ENCODE data around the gene ATG16L2. TPM values are rescaled to one million over a fixed set of nuclear protein-coding genes. Genes with fewer than 3 reads are reported as not detected.
"Not testable (repeated sequence)": the region's sequence is repeated elsewhere in the genome, so short reads cannot be mapped to it uniquely, and the experiment has no call there.

Gene ATG16L2
- total RNA-seq, 2 experiments from 2014 or later, result 55.3 to 59.4 TPM

DNA sequence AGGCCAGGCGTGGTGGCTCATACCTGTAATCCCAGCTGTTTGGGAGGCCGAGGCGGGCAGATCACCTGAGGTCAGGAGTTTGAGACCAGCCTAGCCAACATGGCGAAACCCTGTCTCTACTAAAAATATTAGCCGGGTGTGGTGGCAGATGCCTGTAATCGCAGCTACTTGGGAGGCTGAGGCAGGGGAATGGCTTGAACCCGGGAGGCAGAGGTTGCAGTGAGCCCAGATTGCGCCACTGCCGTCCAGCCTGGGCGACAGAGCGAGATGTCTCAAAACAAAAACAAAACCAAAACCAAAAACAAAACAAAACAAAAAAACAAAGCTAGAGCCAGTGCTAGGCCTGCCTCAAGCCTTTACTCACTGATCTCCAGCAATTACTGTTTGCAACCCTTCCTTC lies 13.4 kb downstream of the ATG16L2 start:
- ATAC-seq, result peak; percentile 72
- H3K27ac Mint-ChIP-seq, result peak overlapping the region; percentile 82
- intact Hi-C loops (cut with DNase I, micrococcal nuclease); H3K4me3 Mint-ChIP-seq; DNase-seq; H3K27me3 Mint-ChIP-seq; H3K9me3 Mint-ChIP-seq (ENCODE audit: low read depth): not testable (repeated sequence)
- H3K4me1 Mint-ChIP-seq, result peaks cover 11% of the 10 kb centered on the region
- ChIA-PET POLR2A (interaction anchor here (0.6 to 1.0 kb wide), 4 partner anchors 12 to 585 kb away, joined by 3 to 8 read pairs (median 4); no protein-coding TSS in a partner anchor), CTCF (interaction anchor here (0.8 to 2.9 kb wide), 7 partner anchors 14 to 417 kb away, joined by 3 to 11 read pairs (median 5); no protein-coding TSS in a partner anchor)
- peaks cover 18% of the 10 kb centered on the region for H3K36me3 Mint-ChIP-seq (ENCODE audit: low read depth)

DNA sequence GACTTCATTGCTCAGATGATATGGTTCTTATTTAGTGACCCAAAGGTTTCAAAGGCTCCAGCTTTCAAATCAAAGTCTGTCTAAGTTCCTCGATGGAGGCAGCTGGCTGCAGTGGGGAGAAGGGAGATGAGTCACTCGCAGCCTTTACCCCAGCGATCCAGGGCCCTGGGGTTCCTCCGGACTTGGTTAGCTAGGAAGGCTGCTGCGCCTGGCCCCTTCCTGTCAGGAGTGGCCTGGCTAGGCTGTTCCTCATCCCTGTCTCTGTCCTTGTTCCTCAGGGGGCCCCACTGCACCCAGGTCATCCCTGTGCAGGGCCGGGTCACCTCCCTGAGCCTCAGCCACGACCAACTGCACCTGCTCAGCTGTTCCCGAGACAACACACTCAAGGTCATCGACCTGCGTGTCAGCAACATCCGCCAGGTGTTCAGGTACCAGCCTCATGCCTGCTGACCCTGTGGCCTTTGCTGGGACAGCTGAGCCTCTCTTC lies 13.9 kb downstream of the ATG16L2 start:
- CTCF ChIA-PET, result interaction anchor here (0.5 to 2.9 kb wide), 8 partner anchors 15 to 682 kb away, joined by 3 to 11 read pairs (median 4); no protein-coding TSS in a partner anchor
- ATAC-seq, result peak; percentile 22
- H3K36me3 Mint-ChIP-seq (ENCODE audit: low read depth), result peaks cover 16% of the 10 kb centered on the region
- no peak for DNase-seq
- no peak overlapping the region for H3K4me3 Mint-ChIP-seq
- intact Hi-C loops (cut with DNase I, micrococcal nuclease), result no loop called here
- H3K27ac Mint-ChIP-seq, result peak overlapping the region; percentile 82
- POLR2A ChIA-PET, result interaction anchor here (0.6 to 1.0 kb wide), 4 partner anchors 12 to 585 kb away, joined by 3 to 8 read pairs (median 4); no protein-coding TSS in a partner anchor
- peaks cover 11% of the 10 kb centered on the region for H3K4me1 Mint-ChIP-seq
- no peaks in the 10 kb centered on the region for H3K9me3 Mint-ChIP-seq (ENCODE audit: low read depth)
- H3K27me3 Mint-ChIP-seq, result no peaks in the 10 kb centered on the region

DNA sequence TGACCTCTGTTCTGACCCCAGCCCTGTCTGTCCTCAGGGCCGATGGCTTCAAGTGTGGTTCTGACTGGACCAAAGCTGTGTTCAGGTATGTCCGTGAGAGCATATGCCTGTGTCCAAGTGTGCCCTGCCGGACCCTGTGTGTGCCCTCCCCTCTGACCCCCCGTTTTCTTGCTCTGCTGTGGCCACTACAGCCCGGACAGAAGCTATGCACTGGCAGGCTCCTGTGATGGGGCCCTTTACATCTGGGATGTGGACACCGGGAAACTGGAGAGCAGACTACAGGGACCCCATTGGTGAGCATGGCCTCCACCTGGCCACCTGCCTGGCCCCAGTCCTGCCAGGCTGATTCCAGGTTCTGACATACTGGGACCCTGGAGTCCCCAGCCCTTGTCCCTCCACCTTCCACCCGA lies 14.5 kb downstream of the ATG16L2 start:
- ChIA-PET CTCF (interaction anchor here (0.7 to 2.9 kb wide), 7 partner anchors 15 to 349 kb away, joined by 3 to 11 read pairs (median 4); no protein-coding TSS in a partner anchor), POLR2A (interaction anchor here (0.6 to 1.0 kb wide), 2 partner anchors 13 to 115 kb away, joined by 4 to 8 read pairs; no protein-coding TSS in a partner anchor)
- Mint-ChIP-seq H3K27me3 (no peaks in the 10 kb centered on the region), H3K9me3 (ENCODE audit: low read depth) (no peaks in the 10 kb centered on the region), H3K27ac (peak overlapping the region; percentile 23), H3K4me1 (peaks cover 11% of the 10 kb centered on the region), H3K4me3 (no peak overlapping the region), H3K36me3 (ENCODE audit: low read depth) (peaks cover 13% of the 10 kb centered on the region)
- intact Hi-C loops (cut with DNase I, micrococcal nuclease), result no loop called here
- DNase-seq (no peak), ATAC-seq (no peak)

DNA sequence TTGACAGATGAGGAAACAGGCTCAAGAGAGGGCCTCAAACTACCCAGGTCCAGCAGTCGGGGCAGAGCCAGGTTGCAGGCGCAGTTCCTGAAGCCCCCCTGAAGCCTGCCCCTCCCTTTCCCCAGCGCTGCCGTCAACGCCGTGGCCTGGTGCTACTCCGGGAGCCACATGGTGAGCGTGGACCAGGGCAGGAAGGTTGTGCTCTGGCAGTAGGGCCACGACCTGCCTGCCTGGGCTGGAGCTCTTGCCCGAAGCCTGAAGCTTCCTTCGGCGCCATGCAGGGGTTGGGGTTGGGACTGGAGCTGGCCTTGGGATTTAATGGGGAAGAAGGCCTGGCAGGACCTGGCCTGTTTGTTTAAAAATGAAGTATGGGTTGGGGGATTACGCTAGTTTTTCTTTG lies 15.0 kb downstream of the ATG16L2 start:
- no peaks in the 10 kb centered on the region for H3K27me3 Mint-ChIP-seq
- H3K4me1 Mint-ChIP-seq, result peaks cover 11% of the 10 kb centered on the region
- intact Hi-C loops (cut with DNase I, micrococcal nuclease), result no loop called here
- no peaks in the 10 kb centered on the region for H3K9me3 Mint-ChIP-seq (ENCODE audit: low read depth)
- no peak for ATAC-seq
- H3K27ac Mint-ChIP-seq, result no peak overlapping the region
- peaks cover 13% of the 10 kb centered on the region for H3K36me3 Mint-ChIP-seq (ENCODE audit: low read depth)
- no peak for DNase-seq
- no peak overlapping the region for H3K4me3 Mint-ChIP-seq
- CTCF ChIA-PET, result interaction anchor here (0.5 to 2.9 kb wide), 6 partner anchors 16 to 349 kb away, joined by 3 to 11 read pairs (median 4); no protein-coding TSS in a partner anchor
- POLR2A ChIA-PET, result interaction anchor here (0.6 kb wide), 1 partner anchor 116 kb away, joined by 4 read pairs; no protein-coding TSS in a partner anchor

DNA sequence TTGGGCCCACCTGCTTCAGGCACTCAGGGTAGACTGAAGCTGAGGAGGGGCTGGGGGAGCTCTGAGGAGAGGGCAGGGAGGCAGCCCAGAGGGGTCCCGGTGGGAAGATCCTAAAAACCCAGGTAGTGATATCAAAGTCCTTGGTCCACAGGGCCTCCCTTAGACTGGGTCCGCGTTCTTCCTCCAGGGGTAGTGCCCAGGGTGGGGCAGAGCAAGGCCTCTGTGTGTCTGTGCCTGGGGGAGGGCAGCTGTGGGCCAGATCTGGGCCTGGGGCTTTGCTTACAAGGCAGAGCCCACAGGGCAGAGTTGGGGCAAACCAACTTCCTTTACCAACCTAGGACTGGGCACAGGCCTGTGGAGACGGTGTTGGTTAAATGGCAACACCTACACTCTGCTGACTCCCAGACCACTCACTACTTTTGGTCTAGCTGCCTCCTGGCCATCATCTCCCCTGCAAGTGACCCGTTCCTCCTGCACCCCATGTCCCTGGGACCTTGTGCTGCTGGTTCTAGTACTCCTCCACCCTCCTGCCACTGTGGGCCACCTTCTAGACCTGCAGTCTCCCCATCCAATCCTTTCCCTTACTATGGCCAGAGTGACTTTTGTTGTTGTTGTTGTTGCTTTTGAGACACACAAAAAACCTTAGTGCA lies 15.8 kb downstream of the ATG16L2 start:
- Mint-ChIP-seq H3K36me3 (ENCODE audit: low read depth) (peaks cover 10% of the 10 kb centered on the region), H3K4me1 (peaks cover 16% of the 10 kb centered on the region), H3K27ac (no peak overlapping the region), H3K27me3 (no peaks in the 10 kb centered on the region), H3K4me3 (no peak overlapping the region), H3K9me3 (ENCODE audit: low read depth) (no peaks in the 10 kb centered on the region)
- ChIA-PET CTCF (interaction anchor here (0.5 to 2.9 kb wide), 6 partner anchors 17 to 348 kb away, joined by 3 to 55 read pairs (median 6); no protein-coding TSS in a partner anchor), POLR2A (no interaction called here)
- intact Hi-C loops (cut with DNase I, micrococcal nuclease), result no loop called here
- DNase-seq (no peak), ATAC-seq (no peak)

DNA sequence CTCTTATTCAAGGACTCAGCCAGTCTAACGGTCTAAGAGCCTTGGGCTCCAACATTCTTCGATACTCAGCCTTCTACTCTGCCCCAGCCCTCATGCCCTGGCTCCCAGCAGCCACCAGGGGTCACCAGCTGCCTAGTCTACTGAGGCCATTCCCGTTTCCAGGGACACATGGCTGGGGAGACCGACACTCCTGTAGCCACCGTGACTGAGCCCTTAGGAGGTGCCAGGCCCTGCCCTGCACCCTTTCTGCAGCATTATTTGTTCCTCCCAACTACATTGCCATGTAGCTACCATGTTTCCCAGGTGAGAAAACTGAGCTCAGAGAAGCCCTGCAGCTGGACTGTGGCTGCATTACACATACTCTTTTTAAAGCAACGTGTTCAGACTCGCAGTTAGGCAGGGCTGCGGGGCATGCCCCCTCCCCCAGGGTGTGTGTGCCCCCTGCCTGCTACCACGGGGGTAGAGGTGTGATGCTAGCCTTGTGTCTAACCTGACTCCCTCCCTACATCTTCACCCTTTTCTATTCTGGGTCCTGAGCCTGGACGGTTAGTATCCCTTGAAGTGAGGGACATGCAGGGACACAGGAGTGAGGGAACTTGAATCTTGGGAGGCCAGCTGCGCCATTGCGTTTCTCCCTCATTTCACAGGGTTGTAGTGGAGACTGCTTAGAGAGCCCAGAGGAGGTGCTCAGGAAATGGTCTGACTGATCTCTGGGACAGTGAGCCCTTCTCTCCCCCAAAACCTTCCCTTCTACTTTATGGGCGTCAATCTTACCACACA lies 17.5 kb downstream of the ATG16L2 start:
- Mint-ChIP-seq H3K36me3 (ENCODE audit: low read depth) (peaks cover 6% of the 10 kb centered on the region), H3K27ac (peak overlapping the region; percentile 2), H3K27me3 (no peaks in the 10 kb centered on the region), H3K4me3 (no peak overlapping the region), H3K9me3 (ENCODE audit: low read depth) (no peaks in the 10 kb centered on the region), H3K4me1 (peaks cover 20% of the 10 kb centered on the region)
- DNase-seq, result peak; percentile 75
- POLR2A ChIA-PET, result interaction anchor here (1.6 kb wide), 1 partner anchor 346 kb away, joined by 4 read pairs; no protein-coding TSS in a partner anchor
- peak; percentile 64 for ATAC-seq
- intact Hi-C loops (cut with DNase I, micrococcal nuclease), result loop anchor here (1.0 kb wide), 2 partner anchors 347 to 411 kb away; no protein-coding TSS in a partner anchor
- CTCF ChIA-PET, result interaction anchor here (0.6 to 2.9 kb wide), 27 partner anchors 8 to 458 kb away, joined by 3 to 55 read pairs (median 3); partner anchors contain the start of gene STARD10

DNA sequence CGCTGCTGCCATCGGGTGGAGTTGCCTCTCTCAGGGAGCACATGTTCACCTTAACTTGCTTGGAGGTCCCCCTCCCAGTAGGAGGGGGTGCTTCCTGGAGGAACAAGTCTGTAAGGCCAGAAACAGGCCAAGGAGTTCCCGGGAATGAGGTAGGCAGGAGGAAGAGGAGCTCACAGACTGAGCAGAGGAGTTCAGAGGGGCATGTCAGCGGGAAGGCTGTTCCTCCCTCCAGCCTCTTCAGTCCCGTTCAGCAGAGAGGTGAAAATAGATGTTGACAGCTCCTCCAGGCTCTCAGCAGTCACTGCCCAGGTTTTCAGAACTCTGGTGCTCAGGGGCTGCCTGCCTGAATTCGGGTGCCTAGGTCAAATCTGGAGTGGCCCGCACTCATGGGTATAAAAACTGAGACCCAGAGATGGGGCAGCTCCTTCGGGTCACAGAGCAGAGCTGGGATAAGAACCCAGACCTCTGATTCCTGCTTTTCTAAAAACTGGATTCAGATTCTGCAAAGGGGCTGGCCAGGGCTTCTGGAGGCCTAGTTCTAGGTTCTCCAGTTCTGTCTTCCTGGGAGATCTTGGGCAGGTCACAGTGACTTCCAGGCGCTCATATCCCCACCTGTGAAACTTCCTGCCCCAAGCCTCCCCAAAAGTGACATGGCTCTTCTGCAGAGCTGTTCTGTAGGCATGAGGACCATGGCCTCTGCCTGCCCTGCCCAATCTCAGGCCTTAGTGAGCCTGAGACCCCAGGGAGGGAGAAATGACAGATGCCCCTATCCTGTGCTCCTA lies 18.3 kb downstream of the ATG16L2 start:
- peaks cover 6% of the 10 kb centered on the region for H3K36me3 Mint-ChIP-seq (ENCODE audit: low read depth)
- intact Hi-C loops (cut with DNase I, micrococcal nuclease), result no loop called here
- no peak for DNase-seq
- no peaks in the 10 kb centered on the region for H3K27me3 Mint-ChIP-seq
- H3K9me3 Mint-ChIP-seq (ENCODE audit: low read depth), result no peaks in the 10 kb centered on the region
- peak overlapping the region; percentile 2 for H3K27ac Mint-ChIP-seq
- no peak for ATAC-seq
- peaks cover 17% of the 10 kb centered on the region for H3K4me1 Mint-ChIP-seq
- ChIA-PET POLR2A (interaction anchor here (1.6 kb wide), 1 partner anchor 345 kb away, joined by 4 read pairs; no protein-coding TSS in a partner anchor), CTCF (interaction anchor here (0.6 to 2.9 kb wide), 23 partner anchors 8 to 415 kb away, joined by 3 to 55 read pairs (median 3); partner anchors contain the start of gene STARD10)
- H3K4me3 Mint-ChIP-seq, result no peak overlapping the region

DNA sequence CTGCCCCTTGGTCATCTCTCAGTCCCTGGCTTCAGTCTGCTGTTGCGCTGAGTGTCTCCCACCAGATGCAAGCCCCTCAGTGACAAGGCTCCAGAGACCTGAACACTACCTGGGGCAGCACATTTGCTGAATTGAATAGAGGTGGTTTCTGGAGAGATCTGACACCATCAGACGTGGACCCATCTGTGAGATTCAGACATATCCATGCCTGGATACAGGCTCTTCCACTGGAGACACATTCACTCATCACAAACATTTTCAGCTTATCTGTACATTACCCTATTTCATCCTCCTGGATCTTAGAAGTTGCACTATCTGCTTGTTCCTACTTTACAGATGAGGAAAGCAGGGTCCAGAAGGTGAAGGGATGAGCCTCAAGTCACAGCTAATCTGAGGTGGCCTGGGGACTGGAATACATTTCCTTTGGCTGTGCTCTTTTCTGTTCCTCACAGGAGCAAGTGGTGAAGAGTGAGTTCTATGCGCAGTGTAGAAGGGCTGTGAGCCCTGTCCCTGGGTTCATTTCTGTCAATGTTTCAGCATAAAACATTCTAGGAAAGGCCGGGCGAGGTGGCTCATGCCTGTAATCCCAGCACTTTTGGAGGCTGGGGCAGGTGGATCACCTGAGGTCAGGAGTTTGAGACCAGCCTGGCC lies 19.0 kb downstream of the ATG16L2 start:
- ChIA-PET POLR2A (no interaction called here), CTCF (interaction anchor here (0.6 to 2.9 kb wide), 8 partner anchors 8 to 348 kb away, joined by 3 to 55 read pairs (median 4); no protein-coding TSS in a partner anchor)
- H3K36me3 Mint-ChIP-seq (ENCODE audit: low read depth), result peaks cover 6% of the 10 kb centered on the region
- intact Hi-C loops (cut with DNase I, micrococcal nuclease), result no loop called here
- H3K27me3 Mint-ChIP-seq, result no peaks in the 10 kb centered on the region
- no peak overlapping the region for H3K27ac Mint-ChIP-seq
- DNase-seq (no peak), ATAC-seq (no peak)
- peaks cover 10% of the 10 kb centered on the region for H3K4me1 Mint-ChIP-seq
- H3K4me3 Mint-ChIP-seq, result no peak overlapping the region
- H3K9me3 Mint-ChIP-seq (ENCODE audit: low read depth), result no peaks in the 10 kb centered on the region

DNA sequence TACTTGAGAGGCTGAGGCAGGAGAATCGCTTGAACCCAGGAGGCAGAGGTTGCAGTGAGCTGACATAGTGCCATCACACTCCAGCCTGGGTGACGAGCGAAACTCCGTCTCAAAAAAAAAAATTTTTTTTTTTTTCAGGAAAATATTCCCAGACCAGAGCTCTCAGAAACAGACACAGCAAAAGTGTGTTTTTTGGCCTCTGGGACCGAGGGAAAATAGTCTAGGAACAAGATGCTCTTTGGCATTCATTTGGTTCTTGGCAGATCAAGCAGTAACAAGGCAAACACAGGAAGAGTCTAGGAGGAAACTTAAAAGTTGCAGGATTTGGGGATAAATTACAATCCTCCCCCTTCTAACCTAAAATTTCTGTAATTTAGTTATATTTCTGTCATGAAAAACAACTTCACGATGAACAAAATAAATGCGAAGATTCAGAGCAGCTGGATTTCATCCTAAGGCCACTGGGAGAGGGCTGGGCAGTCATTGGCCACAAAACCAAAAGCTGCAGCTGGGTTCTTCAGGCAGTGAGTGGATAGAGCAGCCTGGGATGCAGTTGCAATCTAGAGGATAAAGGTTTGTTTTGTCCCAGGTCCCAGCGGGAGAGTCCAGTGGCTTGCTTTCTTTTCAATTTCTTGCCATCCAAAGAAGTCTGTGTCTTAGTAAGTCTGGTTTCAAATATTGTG lies 19.7 kb downstream of the ATG16L2 start:
- peaks cover 6% of the 10 kb centered on the region for H3K36me3 Mint-ChIP-seq (ENCODE audit: low read depth)
- H3K27ac Mint-ChIP-seq, result peak overlapping the region; percentile 78
- DNase-seq (no peak), ATAC-seq (no peak)
- H3K27me3 Mint-ChIP-seq, result no peaks in the 10 kb centered on the region
- intact Hi-C loops (cut with DNase I, micrococcal nuclease), result no loop called here
- ChIA-PET CTCF (interaction anchor here (0.7 to 1.4 kb wide), 9 partner anchors 9 to 350 kb away, joined by 3 to 6 read pairs (median 3); no protein-coding TSS in a partner anchor), POLR2A (no interaction called here)
- H3K4me1 Mint-ChIP-seq, result peaks cover 9% of the 10 kb centered on the region
- no peaks in the 10 kb centered on the region for H3K9me3 Mint-ChIP-seq (ENCODE audit: low read depth)
- H3K4me3 Mint-ChIP-seq, result no peak overlapping the region

DNA sequence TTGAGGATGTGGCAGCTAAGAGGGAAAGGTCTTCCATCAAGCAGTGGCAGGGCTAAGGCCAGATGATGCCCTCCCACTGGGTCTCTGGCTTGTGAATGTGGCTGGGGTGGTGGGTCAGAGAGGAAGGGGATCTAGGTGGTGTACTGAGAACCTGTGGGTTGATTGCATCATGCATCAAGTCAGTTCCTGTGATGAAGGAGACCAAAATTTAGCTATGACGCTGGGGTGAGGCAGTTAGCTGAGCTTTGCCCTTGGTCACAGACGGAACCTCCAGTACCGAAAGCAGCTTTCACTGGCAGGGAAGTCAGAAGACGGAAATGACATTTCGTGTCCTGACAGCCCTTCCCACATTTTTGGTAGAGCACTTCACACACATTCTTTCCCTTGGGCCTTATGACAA lies 20.7 kb downstream of the ATG16L2 start:
- intact Hi-C loops (cut with DNase I, micrococcal nuclease), result loop anchor here in 1 of 2 experiments (1.0 kb wide), 1 partner anchor 343 kb away; no protein-coding TSS in a partner anchor
- Mint-ChIP-seq H3K4me1 (peaks cover 9% of the 10 kb centered on the region), H3K4me3 (no peak overlapping the region), H3K9me3 (ENCODE audit: low read depth) (no peaks in the 10 kb centered on the region), H3K27ac (peak overlapping the region; percentile 78), H3K36me3 (ENCODE audit: low read depth) (peaks cover 6% of the 10 kb centered on the region), H3K27me3 (no peaks in the 10 kb centered on the region)
- CTCF ChIA-PET, result interaction anchor here (0.8 to 1.4 kb wide), 4 partner anchors 118 to 350 kb away, joined by 3 to 4 read pairs (median 3); no protein-coding TSS in a partner anchor
- ATAC-seq (peak; percentile 11), DNase-seq (no peak)
- POLR2A ChIA-PET, result no interaction called here
